Subcutaneous adipose tissue (tissue), 4 donors: ENCODE measurements around the gene HBP1. TPM values are rescaled to one million over a fixed set of nuclear protein-coding genes. Genes with fewer than 3 reads are reported as not detected.

Source experiments
- total RNA-seq, 4 donors: library from RNA; depleted of rRNA; stranded (reverse); fragments of >200 nt; gene quantifications; one replicate each; pipeline ENCODE4 v1.1.0, GENCODE V29; 2016
- TF ChIP-seq, protein P1 (sequence below): fragments of 450-650 bp; IDR thresholded peaks from one replicate; pipeline ENCODE4 v1.5.1; 2016; ENCODE audit warnings: low read depth, mild to moderate bottlenecking, control low read depth, antibody characterized with exemption, moderate library complexity

The HBP1 gene
- total RNA-seq, 4 donors from 2014 or later: 117 to 221 (median 181) TPM

- TF ChIP-seq, protein P1, sequence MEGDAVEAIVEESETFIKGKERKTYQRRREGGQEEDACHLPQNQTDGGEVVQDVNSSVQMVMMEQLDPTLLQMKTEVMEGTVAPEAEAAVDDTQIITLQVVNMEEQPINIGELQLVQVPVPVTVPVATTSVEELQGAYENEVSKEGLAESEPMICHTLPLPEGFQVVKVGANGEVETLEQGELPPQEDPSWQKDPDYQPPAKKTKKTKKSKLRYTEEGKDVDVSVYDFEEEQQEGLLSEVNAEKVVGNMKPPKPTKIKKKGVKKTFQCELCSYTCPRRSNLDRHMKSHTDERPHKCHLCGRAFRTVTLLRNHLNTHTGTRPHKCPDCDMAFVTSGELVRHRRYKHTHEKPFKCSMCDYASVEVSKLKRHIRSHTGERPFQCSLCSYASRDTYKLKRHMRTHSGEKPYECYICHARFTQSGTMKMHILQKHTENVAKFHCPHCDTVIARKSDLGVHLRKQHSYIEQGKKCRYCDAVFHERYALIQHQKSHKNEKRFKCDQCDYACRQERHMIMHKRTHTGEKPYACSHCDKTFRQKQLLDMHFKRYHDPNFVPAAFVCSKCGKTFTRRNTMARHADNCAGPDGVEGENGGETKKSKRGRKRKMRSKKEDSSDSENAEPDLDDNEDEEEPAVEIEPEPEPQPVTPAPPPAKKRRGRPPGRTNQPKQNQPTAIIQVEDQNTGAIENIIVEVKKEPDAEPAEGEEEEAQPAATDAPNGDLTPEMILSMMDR: no peak
These were observed 10.7 kb downstream of the HBP1 start for GRCh38 chr7:107179326-107180164.

DNA sequence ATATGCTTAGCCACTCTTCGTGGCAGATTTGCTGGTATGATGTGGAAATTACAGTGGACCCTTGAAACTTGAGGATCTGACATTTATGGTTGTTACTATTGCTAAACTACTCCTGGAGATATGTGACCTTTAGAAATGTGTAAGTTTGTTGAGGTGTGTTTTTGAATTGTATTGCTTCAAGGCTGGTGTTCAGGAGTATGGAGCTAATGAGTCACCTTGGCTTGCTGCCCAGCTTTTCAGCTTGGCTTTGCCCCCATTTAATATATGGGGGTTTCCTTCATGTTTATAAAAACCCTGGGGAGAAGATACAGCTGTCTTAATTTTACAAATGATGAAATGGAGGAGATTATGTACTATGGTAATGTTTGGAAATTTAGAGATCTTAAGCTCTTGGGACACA is 11.6 kb downstream of the HBP1 start:
- TF ChIP-seq, protein P1: no peak

GRCh38 chr7:107181172-107181571 is 12.4 kb downstream of the HBP1 start:
- TF ChIP-seq, protein P1: no peak

DNA sequence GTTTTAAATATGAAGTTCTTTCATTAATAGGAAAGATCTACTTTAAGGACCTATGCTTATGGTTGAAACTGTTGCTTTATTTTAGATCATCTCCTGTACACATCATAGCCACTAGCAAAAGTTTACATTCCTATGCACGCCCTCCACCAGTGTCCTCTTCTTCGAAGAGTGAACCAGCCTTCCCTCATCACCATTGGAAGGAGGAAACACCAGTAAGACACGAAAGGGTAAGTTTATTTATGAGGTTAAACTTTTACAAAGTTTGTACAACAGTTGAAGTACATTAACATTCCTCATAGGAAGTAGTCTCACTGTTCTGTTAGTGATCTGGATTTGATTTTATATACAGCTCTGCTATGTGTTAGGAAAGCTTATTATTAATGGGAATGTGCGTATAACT is 16.9 kb downstream of the HBP1 start:
- TF ChIP-seq, protein P1: no peak

GRCh38 chr7:107186240-107186639 is 17.4 kb downstream of the HBP1 start:
- TF ChIP-seq, protein P1: no peak

DNA sequence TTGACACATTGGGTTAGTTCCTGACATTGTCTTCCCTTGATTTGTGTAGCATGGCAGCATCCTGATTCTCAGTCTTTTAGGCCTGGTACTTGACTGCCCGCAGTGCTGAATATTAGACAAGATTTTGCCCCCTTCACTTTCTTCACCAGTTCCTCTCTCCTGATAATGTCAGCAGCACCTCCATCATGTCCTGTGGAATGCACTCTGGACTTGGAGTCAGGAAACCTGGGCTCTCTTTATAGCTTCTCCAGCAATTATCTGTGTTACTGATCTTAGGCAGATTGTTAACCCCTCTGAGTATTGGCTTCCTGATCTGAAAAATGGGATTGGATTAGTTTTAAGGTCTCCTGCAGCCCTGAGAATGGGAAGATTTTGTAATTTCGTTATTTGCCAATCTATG is 19.0 kb downstream of the HBP1 start:
- TF ChIP-seq, protein P1: no peak

DNA sequence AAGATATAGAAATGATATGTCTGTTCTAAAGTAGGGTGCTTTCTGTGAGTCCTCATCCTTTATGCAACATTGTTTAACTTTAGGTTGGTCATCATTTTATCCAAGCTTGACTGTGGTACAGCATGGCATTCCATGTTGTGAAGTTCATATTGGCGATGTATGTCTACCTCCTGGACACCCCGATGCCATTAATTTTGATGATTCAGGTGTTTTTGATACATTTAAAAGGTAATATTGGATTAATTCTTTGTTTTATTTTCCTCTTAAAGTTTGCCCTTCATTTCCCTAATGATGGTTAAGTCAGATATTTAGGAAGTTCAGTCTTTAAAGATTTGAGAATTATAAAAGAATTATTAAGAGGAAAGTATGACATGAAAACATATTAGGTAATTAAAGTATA is 21.3 kb downstream of the HBP1 start:
- TF ChIP-seq, protein P1: no peak
